Endothelial cell of umbilical vein (primary cell): ENCODE results near the gene CNNM4.

Experiments used
- EZH2 ChIP-seq: IDR thresholded peaks from 2 replicates; pipeline ENCODE4 v1.6.1; 2012; ENCODE audit warnings: borderline replicate concordance, low read depth, mild to moderate bottlenecking, moderate library complexity, low read length, inconsistent platforms; ENCODE audit not compliant: severe bottlenecking
- GATA2 ChIP-seq: IDR thresholded peaks from 2 replicates; pipeline ENCODE4 v1.7.0; 2011; ENCODE audit warnings: low read depth, mild to moderate bottlenecking, moderate library complexity, mixed read lengths, low read length; ENCODE audit not compliant: insufficient read length, insufficient read depth
- JUN ChIP-seq: IDR thresholded peaks from 2 replicates; pipeline ENCODE4 v1.6.1; 2011; ENCODE audit warnings: borderline replicate concordance, low read depth; ENCODE audit not compliant: insufficient read length, insufficient read depth
- MYC ChIP-seq: IDR thresholded peaks from one replicate; pipeline ENCODE4 v1.6.1; 2011; ENCODE audit warnings: mild to moderate bottlenecking, low read depth, low read length
- POLR2A ChIP-seq: IDR thresholded peaks from 2 replicates; pipeline ENCODE4 v1.6.1; 2012; ENCODE audit warnings: low read depth, mild to moderate bottlenecking, control low read depth, low read length
- POLR2AphosphoS5 ChIP-seq: IDR thresholded peaks from 2 replicates; pipeline ENCODE4 v1.6.1; 2012; ENCODE audit warnings: low read depth, mild to moderate bottlenecking, control low read depth, low read length, moderate library complexity; ENCODE audit not compliant: insufficient read depth
- TF ChIP-seq, protein P1 (sequence below), 2 donors: IDR thresholded peaks; 1 replicate in 1 of 2; 2 replicates in 1 of 2; pipeline ENCODE4 v1.5.1; 2011; ENCODE audit warnings: low read length in 2 of 2, mild to moderate bottlenecking in 2 of 2, moderate library complexity in 2 of 2, control low read depth in 1 of 2, inconsistent platforms in 1 of 2, low read depth in 1 of 2; ENCODE audit not compliant: insufficient read depth in 1 of 2; ENCODE audit errors: extremely low read depth in 1 of 2
- TF ChIP-seq, protein P2 (sequence below): IDR thresholded peaks from 2 replicates; pipeline ENCODE4 v1.6.1; 2011; ENCODE audit not compliant: insufficient read depth, insufficient read length

DNA sequence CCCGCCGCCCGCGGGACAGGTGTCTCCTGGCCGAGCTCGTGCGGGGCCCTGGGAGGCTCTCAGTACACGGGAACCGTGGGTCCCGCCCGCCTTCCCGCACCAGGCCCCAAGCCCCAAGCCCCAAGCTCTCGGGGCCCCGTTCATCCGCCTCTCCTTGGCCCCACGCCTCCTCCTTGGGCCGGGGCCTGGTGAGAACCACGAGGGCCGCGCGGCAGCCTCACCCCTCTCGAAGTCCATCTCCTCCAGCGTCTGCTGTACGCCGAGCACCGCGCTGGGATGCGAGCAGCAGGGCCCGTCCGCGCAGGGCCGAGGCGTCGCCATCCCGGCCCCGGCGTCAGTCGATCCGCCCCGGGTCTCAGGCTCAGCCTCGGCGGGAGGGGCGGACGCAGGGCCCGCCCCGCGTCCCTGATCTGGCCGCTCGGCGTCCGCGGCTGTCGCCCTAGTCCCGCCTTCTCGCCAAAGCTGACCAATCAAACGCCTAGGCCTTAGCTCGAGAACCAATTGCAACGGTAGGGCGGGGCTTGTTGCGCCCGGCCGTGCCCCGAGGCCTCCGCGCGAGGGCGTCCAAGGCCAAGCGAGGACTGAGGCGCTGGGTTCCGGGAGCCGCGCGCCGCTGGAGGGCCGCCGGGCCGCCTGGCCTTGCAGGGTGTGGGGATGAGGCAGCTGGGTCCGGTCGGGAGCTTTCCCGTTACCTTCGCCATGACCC lies 97.1 kb downstream of the CNNM4 start, which contains the start of gene ANKRD39:
- TF ChIP-seq EZH2 (no peak), POLR2A (peak; percentile 86), POLR2AphosphoS5 (peak; percentile 80), JUN (no peak), MYC (no peak), GATA2 (no peak)
- TF ChIP-seq, protein P1, sequence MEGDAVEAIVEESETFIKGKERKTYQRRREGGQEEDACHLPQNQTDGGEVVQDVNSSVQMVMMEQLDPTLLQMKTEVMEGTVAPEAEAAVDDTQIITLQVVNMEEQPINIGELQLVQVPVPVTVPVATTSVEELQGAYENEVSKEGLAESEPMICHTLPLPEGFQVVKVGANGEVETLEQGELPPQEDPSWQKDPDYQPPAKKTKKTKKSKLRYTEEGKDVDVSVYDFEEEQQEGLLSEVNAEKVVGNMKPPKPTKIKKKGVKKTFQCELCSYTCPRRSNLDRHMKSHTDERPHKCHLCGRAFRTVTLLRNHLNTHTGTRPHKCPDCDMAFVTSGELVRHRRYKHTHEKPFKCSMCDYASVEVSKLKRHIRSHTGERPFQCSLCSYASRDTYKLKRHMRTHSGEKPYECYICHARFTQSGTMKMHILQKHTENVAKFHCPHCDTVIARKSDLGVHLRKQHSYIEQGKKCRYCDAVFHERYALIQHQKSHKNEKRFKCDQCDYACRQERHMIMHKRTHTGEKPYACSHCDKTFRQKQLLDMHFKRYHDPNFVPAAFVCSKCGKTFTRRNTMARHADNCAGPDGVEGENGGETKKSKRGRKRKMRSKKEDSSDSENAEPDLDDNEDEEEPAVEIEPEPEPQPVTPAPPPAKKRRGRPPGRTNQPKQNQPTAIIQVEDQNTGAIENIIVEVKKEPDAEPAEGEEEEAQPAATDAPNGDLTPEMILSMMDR (IDR thresholded peaks at IDR 0.05; ENCODE audit: extremely low read depth in 1 of 2, insufficient read depth in 1 of 2, low read depth in 1 of 2, low read length in 2 of 2) = peak; percentile 82 to 83
- TF ChIP-seq, protein P2, sequence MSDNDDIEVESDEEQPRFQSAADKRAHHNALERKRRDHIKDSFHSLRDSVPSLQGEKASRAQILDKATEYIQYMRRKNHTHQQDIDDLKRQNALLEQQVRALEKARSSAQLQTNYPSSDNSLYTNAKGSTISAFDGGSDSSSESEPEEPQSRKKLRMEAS = peak; percentile 21
